ENCODE data around the gene SLC28A3. TPM values are rescaled to one million over a fixed set of nuclear protein-coding genes. Genes with fewer than 3 reads are reported as not detected.

The SLC28A3 gene
- total RNA-seq, 4 donors from 2014 or later: 7.1 to 40.1 (median 10.9) TPM

GRCh38 chr9:84384617-84385016 is 44.1 kb upstream of the SLC28A3 start:
- Histone ChIP-seq H3K9me3 (no peaks in the 10 kb centered on the region), H3K4me3 (no peak overlapping the region), H3K4me1 (no peaks in the 10 kb centered on the region), H3K27ac (no peak overlapping the region), H3K36me3 (no peaks in the 10 kb centered on the region), H3K27me3 (no peaks in the 10 kb centered on the region)
- no peak for DNase-seq (ENCODE audit: low spot score in 2 of 2)
- 100% methylated on average over 1 of the region's 1 CpG for WGBS
- TF ChIP-seq POLR2AphosphoS5 (IDR thresholded peaks at IDR 0.05): no peak
- no peak for TF ChIP-seq CTCF (IDR thresholded peaks at IDR 0.05)
- no peak for TF ChIP-seq POLR2A (IDR thresholded peaks at IDR 0.05)
- no peak for TF ChIP-seq EP300 (IDR thresholded peaks at IDR 0.05)

GRCh38 chr9:84383178-84383577 is 42.6 kb upstream of the SLC28A3 start:
- H3K27ac ChIP-seq: no peak overlapping the region
- WGBS: 56% methylated on average over 3 of the region's 3 CpGs

GRCh38 chr9:84382720-84383119 is 42.2 kb upstream of the SLC28A3 start:
- H3K4me3 ChIP-seq: no peak overlapping the region
- H3K36me3 ChIP-seq: no peaks in the 10 kb centered on the region
- no peaks in the 10 kb centered on the region for H3K27me3 ChIP-seq
- no peaks in the 10 kb centered on the region for H3K4me1 ChIP-seq
- DNase-seq (ENCODE audit: low spot score in 2 of 2): no peak
- no peak overlapping the region for H3K27ac ChIP-seq
- TF ChIP-seq CTCF (IDR thresholded peaks at IDR 0.05) (no peak), POLR2AphosphoS5 (IDR thresholded peaks at IDR 0.05) (no peak), POLR2A (IDR thresholded peaks at IDR 0.05) (no peak), EP300 (IDR thresholded peaks at IDR 0.05) (no peak)
- no peaks in the 10 kb centered on the region for H3K9me3 ChIP-seq
- 51% methylated on average over 6 of the region's 6 CpGs for WGBS

More at GRCh38 chr9:84383178-84383577, 42.6 kb upstream of the SLC28A3 start:
- Histone ChIP-seq H3K4me1 (no peaks in the 10 kb centered on the region), H3K9me3 (no peaks in the 10 kb centered on the region), H3K4me3 (no peak overlapping the region), H3K36me3 (no peaks in the 10 kb centered on the region), H3K27me3 (no peaks in the 10 kb centered on the region)
- no peak for DNase-seq (ENCODE audit: low spot score in 2 of 2)
- TF ChIP-seq EP300 (IDR thresholded peaks at IDR 0.05): no peak

GRCh38 chr9:84381508-84381907 is 41.0 kb upstream of the SLC28A3 start:
- Histone ChIP-seq H3K27me3 (no peaks in the 10 kb centered on the region), H3K27ac (no peak overlapping the region), H3K36me3 (no peaks in the 10 kb centered on the region), H3K9me3 (no peaks in the 10 kb centered on the region), H3K4me1 (no peaks in the 10 kb centered on the region), H3K4me3 (no peak overlapping the region)
- no peak for DNase-seq (ENCODE audit: low spot score in 2 of 2)
- no peak for TF ChIP-seq CTCF (IDR thresholded peaks at IDR 0.05)
- no peak for TF ChIP-seq POLR2A (IDR thresholded peaks at IDR 0.05)
- TF ChIP-seq POLR2AphosphoS5 (IDR thresholded peaks at IDR 0.05): no peak
- no peak for TF ChIP-seq EP300 (IDR thresholded peaks at IDR 0.05)
- WGBS: 70% methylated on average over 3 of the region's 3 CpGs

- H3K9me3 ChIP-seq: no peaks in the 10 kb centered on the region
- H3K27me3 ChIP-seq: no peaks in the 10 kb centered on the region
- no peaks in the 10 kb centered on the region for H3K36me3 ChIP-seq
- TF ChIP-seq CTCF (IDR thresholded peaks at IDR 0.05) (no peak), EP300 (IDR thresholded peaks at IDR 0.05) (no peak), POLR2A (IDR thresholded peaks at IDR 0.05) (no peak), POLR2AphosphoS5 (IDR thresholded peaks at IDR 0.05) (no peak)
- no peaks in the 10 kb centered on the region for H3K4me1 ChIP-seq
- DNase-seq (ENCODE audit: low spot score in 2 of 2): no peak
- no peak overlapping the region for H3K4me3 ChIP-seq
- H3K27ac ChIP-seq: no peak overlapping the region
Observed at GRCh38 chr9:84379740-84380139, 39.2 kb upstream of the SLC28A3 start.

GRCh38 chr9:84375954-84376353 is 35.4 kb upstream of the SLC28A3 start:
- no peak overlapping the region for H3K4me3 ChIP-seq
- TF ChIP-seq EP300 (IDR thresholded peaks at IDR 0.05): no peak
- TF ChIP-seq CTCF (IDR thresholded peaks at IDR 0.05): no peak
- no peak for TF ChIP-seq POLR2A (IDR thresholded peaks at IDR 0.05)
- TF ChIP-seq POLR2AphosphoS5 (IDR thresholded peaks at IDR 0.05): no peak
- H3K27me3 ChIP-seq: no peaks in the 10 kb centered on the region
- H3K27ac ChIP-seq: no peak overlapping the region
- H3K36me3 ChIP-seq: no peaks in the 10 kb centered on the region
- 48% methylated on average over 3 of the region's 3 CpGs for WGBS
- peaks cover 15% of the 10 kb centered on the region for H3K4me1 ChIP-seq
- DNase-seq (ENCODE audit: low spot score in 2 of 2): no peak
- H3K9me3 ChIP-seq: no peaks in the 10 kb centered on the region

All from suprapubic skin (tissue), 4 donors.